Activated T-cell treated with anti-CD3 and anti-CD28 coated beads for 4 hours (primary cell): ENCODE measurements around the gene ZIC5.
"Not testable (repeated sequence)": the region's sequence is repeated elsewhere in the genome, so short reads cannot be mapped to it uniquely, and the experiment has no call there.

Experiments
- DNase-seq: peaks from one replicate; pipeline ENCODE4 v3.0.0-alpha.2; 2020

The ZIC5 gene

GRCh38 chr13:99959127-99959539 lies 12.4 kb downstream of the ZIC5 start:
- DNase-seq, result no peak

- DNase-seq, result no peak
These were observed 13.0 kb downstream of the ZIC5 start for GRCh38 chr13:99958406-99959126.

GRCh38 chr13:99956473-99957349 lies 14.9 kb downstream of the ZIC5 start:
- DNase-seq, result no peak

- no peak for DNase-seq
These were observed 15.7 kb downstream of the ZIC5 start for GRCh38 chr13:99955747-99956472.

- DNase-seq, result no peak
These were observed 16.3 kb downstream of the ZIC5 start for GRCh38 chr13:99955107-99955746.

GRCh38 chr13:99953138-99953755 lies 18.3 kb downstream of the ZIC5 start:
- no peak for DNase-seq

GRCh38 chr13:99951666-99952065 lies 19.9 kb downstream of the ZIC5 start:
- not testable (repeated sequence) for DNase-seq

GRCh38 chr13:99949679-99950413 lies 21.7 kb downstream of the ZIC5 start:
- DNase-seq, result no peak

- DNase-seq, result no peak
These were observed 22.5 kb downstream of the ZIC5 start for GRCh38 chr13:99948907-99949678.

- no peak for DNase-seq
These were observed 23.2 kb downstream of the ZIC5 start for GRCh38 chr13:99948411-99948810.

- no peak for DNase-seq
These were observed 23.9 kb downstream of the ZIC5 start for GRCh38 chr13:99947666-99948065.

GRCh38 chr13:99945515-99945914 lies 26.1 kb downstream of the ZIC5 start:
- not testable (repeated sequence) for DNase-seq

GRCh38 chr13:99944606-99945005 lies 27.0 kb downstream of the ZIC5 start:
- DNase-seq, result no peak

- no peak for DNase-seq
These were observed 27.5 kb downstream of the ZIC5 start for GRCh38 chr13:99944102-99944501.

- no peak for DNase-seq
These were observed 29.7 kb downstream of the ZIC5 start for GRCh38 chr13:99941911-99942310.

GRCh38 chr13:99941086-99941485 lies 30.5 kb downstream of the ZIC5 start:
- DNase-seq, result no peak

GRCh38 chr13:99938635-99939034 lies 32.9 kb downstream of the ZIC5 start:
- DNase-seq, result no peak

- DNase-seq, result no peak
These were observed 35.8 kb downstream of the ZIC5 start for GRCh38 chr13:99935772-99936171.

- no peak for DNase-seq
These were observed 38.7 kb downstream of the ZIC5 start for GRCh38 chr13:99932912-99933311.

GRCh38 chr13:99930925-99931324 lies 40.6 kb downstream of the ZIC5 start:
- DNase-seq, result no peak

- DNase-seq, result no peak
These were observed 41.7 kb downstream of the ZIC5 start for GRCh38 chr13:99929866-99930265.
